Pulmonary artery endothelial cell (primary cell): ENCODE results near the gene B4GALT4. TPM values are rescaled to one million over a fixed set of nuclear protein-coding genes. Genes with fewer than 3 reads are reported as not detected.
"Not testable (repeated sequence)": the region's sequence is repeated elsewhere in the genome, so short reads cannot be mapped to it uniquely, and the experiment has no call there.

Experiments
- DNase-seq: peaks from one replicate; pipeline ENCODE4 v3.0.0-alpha.2; 2011; ENCODE audit warnings: low read depth, low spot score
- total RNA-seq: library from RNA; depleted of rRNA; stranded (reverse); fragments of >200 nt; gene quantifications from 2 replicates; pipeline ENCODE4 v1.2.3, GENCODE V29; 2014

The B4GALT4 gene, protein sequence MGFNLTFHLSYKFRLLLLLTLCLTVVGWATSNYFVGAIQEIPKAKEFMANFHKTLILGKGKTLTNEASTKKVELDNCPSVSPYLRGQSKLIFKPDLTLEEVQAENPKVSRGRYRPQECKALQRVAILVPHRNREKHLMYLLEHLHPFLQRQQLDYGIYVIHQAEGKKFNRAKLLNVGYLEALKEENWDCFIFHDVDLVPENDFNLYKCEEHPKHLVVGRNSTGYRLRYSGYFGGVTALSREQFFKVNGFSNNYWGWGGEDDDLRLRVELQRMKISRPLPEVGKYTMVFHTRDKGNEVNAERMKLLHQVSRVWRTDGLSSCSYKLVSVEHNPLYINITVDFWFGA
- 4.2 and 5.5 TPM in 2 replicates for total RNA-seq

DNA sequence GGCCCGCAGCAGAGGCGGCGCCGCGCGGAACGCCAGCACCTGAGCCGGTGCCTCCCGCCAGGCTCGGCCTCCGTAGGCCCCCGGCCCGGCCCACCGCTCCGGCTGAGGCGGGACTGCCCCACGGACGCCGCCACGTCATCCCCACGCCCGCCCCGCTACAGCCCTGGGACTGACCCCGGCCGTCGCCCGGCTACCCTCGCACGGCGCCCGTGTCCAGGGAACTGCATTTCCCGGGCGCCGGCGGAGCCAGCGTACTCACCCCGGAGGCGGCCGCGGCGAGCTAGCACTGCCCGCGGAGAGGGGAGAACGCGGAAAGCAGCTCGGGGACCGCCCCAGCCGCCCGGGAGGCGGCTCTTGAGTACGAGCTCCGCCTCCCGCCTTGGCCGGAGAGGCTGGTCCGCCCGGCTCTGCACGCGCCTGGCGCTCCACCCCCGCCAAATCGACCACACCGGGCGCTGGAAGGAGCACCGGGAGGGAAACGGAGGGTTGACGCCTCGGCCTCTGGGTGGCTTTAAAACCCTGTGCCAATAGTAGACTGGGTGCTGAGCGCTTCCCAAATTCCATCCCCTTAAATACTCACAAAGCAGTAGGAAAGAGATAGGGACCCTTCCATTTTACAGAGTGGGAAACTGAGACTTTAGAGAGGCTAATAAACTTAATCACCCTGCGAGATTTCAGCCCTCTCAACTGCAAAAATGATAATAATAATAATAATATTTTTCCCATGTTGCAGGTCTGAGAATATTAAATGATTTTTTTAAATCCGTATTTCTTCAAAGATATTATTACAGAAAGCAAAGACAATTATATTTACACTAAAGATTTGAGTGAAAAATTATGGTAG, at the start of gene B4GALT4:
Gene B4GALT4 (minus strand): TSS at position 288 of the 844 bp plus-strand sequence. CDS start 10,779 bp downstream, outside the sequence.
- peak; percentile 46 for DNase-seq

DNA sequence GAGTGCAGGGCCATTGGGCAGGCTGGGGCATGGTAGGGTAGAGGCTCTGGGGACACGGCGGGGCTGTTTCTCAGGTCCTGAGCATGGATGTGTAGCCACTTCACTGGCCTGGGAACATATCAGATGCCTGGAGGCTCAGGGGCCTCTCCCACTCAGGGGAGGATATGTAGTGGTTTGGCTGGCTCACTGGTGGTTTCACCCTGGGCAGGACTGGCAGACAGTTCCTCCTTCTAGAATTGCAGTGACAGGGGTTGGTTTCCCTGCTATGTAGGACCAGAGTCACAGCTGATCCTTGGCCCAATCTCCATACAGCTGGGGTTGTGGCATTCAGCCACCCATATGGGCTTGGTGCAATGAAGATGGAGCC, 48.7 kb upstream of the B4GALT4 start:
- DNase-seq: no peak

DNA sequence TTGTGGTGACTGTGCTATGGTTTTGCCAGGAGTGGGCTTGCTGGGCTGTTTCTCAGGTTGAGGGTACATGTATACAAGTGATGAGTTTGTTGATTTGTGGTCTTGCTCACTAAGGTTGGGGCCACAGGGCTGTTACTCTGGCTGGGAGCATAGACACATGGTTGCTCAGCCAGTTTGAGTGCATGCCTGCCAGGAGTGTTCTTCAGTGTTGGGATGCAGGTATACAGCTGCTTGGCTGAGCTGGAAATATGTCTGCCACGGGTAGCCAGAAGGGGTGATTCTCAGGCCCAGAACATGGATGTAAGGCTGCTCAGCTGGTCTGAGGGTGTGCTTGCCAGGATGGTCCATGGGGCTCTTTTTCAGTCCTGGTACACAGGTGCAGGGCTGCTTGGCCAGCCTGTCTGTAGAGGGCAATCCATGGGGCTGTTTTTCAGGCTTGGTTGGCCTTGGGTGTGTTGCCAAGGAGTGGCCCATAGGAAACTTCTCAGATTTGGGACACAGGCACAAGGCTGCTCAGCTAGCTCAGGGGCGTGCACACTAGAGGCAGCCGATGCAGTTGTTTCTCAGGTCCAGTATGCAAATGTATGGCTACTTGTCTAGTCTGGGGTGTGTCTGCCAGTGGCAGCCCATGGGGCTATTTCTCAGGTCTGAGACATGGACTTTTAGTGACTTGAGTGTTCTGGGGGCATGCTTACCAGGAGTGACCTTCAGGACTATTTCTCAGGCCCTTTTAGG, 48.2 kb upstream of the B4GALT4 start:
- DNase-seq: no peak

DNA sequence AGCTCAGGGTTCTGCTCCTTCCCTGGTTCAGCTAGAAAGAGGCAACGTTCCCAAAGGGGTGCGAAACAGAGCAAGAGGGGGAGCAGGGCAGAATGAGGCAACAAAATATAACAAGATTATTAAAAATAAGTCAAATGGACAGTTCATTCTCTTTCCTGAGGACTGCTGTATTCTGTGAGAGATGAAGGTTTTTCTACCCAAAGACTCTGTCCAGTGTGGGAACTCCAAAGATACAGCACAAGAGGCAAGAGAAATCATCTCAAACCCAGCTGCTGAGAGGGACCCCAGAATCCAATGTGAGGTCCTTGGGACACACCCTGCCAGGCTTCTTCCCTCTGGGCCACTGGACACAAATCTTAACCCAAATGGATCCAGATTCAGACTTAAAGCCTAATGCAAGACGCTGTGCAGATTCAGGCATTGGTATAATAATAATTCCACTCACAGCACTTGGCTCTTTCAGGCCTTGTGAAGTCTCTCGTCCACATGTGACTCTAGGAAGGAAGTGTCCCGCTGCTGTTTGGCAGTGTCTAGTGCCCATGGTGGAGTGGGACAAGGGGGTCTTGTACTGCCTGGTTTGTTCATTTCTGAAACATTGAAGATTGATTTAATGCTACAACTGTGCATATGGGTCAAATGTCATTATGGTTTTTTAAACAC, 39.0 kb upstream of the B4GALT4 start:
- DNase-seq: no peak

DNA sequence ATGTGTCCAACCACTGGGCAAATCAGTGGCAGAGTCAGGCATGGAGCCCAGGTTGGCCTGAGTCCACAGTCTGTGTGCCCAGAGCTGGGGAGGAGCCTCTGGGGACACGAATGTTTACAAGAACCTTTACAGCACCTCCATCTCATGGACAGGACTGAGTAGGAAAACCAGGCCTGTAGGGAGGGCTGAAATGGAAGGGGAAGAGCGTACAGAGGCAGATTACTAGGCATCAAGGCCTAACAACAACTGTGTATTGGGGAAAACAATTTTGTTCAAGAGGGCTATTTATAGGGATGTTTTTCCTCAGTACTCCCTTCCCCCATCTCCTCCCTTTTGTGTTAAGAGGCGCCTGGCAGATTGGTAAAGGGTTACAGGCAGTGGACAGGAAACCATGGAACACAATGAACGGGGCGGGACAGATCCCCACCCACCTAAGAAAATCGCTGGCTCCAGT, 38.5 kb upstream of the B4GALT4 start:
- peak; percentile 83 for DNase-seq

DNA sequence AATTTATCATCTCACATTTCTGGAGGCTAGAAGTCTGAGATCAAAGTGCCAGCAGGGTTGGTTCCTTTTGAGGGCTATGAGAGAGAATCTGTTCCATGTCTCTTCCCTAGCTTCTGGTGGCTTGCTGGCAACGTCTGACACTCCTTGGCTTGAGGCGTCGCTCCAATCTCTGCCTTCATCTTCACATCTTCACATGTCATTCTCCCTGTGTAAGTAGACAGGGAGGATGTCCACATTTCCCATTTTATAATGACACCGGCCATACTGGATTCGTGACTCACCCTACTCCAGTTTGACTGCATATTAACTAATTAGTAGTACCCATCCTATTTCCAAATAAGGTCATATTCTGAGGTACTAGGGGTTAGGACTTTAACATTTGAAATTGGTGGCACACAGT, 36.0 kb upstream of the B4GALT4 start:
- no peak for DNase-seq

DNA sequence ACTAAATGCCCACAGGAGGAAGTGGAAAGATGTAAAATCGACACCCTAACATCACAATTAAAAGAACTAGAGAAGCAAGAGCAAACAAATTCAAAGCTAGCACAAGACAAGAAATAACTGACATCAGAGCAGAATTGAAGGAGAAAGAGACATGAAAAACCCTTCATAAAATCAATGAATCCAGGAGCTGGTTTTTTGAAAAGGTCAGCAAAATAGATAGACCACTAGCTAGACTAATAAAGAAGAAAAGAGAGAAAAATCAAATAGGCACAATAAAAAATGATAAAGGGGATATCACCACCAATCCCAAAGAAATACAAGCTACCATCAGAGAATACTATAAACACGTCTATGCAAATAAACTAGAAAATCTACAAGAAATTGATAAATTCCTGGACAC, 29.5 kb upstream of the B4GALT4 start:
- not testable (repeated sequence) for DNase-seq

DNA sequence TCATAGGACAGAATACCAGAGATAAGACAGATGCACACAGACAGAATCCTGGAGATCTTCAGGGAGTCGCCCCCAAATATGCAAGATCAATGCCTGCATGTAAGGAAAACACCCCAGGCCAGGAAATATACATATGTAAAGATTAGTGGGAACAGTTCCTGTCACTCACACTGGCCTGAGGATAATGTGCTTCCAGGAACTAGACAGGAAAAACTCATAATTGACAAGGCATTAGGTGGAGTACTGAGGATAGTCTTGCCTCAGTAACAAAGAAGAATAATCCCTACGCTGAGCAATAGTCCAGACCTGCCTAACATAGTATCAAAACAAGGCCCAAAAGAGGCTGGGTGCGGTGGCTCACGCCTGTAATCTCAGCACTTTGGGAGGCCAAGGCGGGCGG, 20.4 kb upstream of the B4GALT4 start:
- no peak for DNase-seq

DNA sequence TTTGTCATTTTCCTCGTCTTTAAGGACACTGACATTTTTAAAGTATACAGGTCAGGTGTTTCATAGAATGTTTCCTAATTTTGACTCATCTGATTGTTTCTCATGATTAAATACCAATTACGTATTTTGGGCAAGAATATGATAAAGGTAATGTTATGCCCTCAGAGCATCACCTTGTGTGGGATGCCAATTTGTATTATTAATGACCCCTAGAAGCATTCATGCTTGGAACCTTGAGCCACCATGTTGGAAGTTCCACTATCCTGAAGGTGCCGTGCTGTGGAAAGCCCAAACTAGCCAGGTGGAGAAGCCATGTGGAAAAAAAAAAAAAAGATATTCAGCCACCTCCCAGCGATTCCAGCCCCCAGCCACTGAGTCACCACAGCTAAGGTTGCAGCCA, 19.1 kb upstream of the B4GALT4 start:
- no peak for DNase-seq

DNA sequence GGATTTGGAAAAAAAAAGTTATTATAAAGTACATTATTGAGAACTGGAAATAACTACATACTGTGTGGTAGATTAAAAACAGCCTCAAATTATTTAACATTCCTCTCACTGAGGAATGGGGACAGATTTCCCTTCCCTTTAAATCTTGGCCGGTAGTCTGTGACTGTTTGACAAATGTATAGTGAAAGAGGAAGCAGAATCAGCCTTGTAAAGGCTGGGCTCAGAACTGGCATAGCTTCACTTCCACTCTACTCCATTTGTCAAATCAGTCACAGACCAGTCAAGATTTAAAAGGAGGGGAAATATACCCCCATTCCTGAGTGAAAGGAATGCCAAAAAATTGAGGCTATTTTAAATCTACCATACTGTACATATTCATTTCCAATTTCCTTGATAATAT, 18.2 kb upstream of the B4GALT4 start:
- DNase-seq: no peak

DNA sequence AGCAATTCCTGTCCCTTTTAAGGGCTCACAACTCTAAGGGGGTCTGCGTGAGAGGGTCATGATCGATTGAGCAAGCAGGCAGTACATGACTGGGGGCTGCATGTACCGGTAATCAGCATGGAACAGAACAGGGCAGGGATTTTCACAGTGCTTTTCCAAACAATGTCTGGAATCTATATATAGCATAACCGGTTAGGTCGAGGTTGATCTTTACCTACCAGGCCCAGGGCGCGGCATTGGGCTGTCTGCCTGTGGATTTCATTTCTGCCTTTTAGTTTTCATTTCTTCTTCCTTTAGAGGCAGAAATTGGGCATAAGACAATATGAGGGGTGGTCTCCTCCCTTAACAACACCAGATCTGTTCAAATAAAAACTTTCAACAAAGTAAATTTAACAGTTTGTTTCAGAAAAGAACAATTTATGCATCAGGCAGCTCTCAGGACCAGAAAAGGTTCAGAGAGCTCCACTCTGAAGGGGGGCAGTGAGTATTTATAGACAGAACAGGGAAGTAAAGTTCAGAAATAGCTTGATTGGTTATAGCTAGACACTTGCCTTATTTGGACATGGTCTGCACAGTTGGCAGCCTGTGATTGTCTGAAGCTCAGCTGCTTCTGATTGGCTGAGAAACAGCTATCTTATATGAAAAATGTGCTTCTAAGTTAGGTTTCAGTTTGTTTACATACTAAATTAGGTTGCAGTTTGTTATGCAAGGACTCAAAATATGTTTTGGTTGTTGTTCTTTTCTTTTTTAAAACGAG, 17.2 kb upstream of the B4GALT4 start:
- no peak for DNase-seq

DNA sequence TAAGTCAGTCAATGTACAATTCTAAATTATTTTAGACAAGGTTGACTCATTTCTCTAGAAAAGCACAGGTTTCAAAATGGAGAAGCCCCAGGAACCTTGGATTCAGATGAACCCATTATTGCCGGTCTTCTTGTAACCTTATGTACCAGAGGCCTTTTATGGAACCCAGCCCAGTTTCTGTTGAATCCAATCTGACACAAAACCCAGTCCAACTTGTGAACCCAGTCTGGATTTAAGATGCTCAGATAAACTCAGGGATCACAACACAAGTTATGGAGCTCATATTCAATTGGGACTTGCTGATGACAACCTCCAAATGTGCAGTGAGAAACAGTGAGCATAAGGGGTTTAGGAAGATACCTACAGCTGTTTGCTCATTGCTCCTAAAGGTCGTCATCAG, 16.4 kb upstream of the B4GALT4 start:
- DNase-seq: no peak

DNA sequence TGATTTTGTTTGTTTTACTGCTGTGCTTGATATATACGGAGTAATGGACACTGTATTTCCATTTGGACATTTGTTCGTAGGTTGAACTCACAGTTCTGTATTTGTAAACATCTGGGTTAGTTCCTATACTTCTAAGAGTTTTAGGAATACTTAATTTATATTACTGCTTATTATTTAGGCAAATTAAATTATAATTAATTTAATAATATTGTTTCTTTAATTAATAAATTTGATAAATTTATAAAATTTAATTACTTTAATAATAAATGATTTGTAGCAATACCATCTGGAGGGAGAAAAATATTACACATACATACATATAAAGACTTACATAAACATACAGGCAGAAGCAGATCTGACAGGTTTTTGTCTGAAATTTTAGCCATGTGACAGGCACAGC, 14.5 kb upstream of the B4GALT4 start:
- DNase-seq: no peak

DNA sequence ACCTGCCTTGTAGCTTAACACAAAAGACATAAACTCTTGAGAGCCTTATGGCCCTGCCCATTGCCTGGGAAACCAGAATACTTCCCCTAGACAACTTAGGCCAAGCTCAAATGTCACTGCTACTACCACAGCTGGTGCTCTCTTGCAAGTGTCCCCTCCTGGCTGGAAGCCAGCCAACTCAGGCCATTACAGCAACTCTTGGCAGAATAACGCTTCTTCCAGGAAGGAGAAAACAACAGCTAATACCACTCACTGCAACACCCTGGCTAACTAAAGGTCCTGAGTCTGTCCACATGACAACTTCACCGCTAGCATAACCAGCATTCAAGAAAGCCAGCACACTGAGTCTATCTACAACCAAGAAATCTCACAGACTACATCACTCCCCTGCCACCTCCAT, 5.1 kb upstream of the B4GALT4 start:
- no peak for DNase-seq

DNA sequence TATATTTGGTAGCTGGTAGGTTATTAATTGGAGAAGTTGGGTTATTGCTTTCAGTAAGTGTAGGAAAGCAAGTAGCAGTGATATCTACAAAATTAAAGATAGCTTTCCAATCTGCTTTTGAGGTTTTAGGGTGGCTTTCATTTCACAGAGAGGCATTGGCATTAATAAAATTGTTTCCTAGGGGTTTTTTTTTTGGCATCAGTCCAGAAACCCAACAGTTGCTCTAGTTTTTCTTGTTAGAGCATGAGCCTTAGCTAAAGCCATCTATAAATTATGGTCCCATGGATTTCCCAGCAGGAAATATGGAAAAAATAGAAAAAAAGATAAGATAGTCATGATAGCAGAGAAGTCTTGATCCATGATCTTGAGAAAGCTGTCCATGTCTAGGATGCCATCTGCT, 3.0 kb upstream of the B4GALT4 start:
- DNase-seq: no peak

DNA sequence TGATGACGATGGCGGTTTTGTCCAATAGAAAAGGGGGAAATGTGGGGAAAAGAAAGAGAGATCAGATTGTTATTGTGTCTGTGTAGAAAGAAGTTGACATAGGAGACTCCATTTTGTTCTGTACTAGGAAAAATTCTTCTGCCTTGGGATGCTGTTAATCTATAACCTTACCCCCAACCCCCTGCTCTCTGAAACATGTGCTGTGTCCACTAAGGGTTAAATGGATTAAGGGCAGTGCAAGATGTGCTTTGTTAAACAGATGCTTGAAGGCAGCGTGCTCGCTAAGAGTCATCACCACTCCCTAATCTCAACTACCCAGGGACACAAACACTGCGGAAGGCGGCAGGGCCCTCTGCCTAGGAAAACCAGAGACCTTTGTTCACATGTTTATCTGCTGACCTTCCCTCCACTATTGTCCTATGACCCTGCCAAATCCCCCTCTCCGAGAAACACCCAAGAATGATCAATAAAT, 2.4 kb upstream of the B4GALT4 start:
- DNase-seq: not testable (repeated sequence)

DNA sequence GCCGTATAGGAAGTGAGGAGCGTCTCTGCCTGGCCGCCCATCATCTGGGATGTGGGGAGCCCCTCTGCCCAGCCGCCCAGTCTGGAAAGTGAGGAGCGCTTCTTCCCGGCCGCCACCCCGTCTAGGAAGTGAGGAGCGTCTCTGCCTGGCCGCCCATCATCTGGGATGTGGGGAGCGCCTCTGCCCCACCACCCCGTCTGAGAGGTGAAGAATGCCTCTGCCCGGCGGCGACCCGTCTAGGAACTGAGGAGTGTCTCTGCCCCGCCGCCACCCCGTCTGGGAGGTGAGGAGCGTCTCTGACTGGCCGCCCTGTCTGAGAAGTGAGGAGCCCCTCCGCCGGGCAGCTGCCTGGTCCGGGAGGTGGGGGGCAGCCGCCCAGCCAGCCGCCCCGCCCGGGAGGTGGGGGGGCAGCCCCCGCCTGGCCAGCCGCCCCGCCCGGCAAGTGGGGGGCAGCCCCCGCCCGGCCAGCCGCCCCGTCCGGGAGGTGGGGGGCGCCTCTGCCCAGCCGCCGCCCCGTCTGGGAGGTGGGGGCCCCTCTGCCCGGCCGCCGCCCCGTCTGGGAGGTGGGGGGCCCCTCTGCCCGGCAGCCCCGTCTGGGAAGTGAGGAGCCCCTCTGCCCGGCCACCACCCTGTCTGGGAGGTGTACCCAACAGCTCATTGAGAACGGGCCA, 1.8 kb upstream of the B4GALT4 start:
- DNase-seq: not testable (repeated sequence)

DNA sequence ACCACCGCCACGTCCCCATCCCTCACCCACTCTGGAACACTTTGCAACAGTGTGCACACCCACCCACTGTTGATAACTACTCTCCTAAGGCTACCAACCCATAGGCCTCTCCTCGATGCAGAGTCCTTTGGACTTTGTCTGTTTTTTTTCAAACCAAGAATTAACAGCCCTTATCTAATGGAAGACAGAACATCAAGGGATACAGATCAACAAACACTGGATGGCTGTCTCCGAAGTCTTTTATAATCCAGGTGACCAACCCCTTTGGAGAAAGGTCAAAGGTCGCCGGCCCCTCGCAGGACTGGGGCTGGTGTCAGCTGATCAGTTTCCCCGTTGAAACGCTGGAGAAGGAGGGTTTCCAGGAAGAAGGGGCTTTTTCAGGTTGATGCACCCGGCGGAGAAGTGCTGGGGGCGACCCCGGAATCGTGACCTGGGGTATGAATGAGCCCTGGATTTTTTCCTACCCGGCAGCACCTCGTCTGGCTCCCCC, 532 bp downstream of the B4GALT4 start:
- DNase-seq: no peak

DNA sequence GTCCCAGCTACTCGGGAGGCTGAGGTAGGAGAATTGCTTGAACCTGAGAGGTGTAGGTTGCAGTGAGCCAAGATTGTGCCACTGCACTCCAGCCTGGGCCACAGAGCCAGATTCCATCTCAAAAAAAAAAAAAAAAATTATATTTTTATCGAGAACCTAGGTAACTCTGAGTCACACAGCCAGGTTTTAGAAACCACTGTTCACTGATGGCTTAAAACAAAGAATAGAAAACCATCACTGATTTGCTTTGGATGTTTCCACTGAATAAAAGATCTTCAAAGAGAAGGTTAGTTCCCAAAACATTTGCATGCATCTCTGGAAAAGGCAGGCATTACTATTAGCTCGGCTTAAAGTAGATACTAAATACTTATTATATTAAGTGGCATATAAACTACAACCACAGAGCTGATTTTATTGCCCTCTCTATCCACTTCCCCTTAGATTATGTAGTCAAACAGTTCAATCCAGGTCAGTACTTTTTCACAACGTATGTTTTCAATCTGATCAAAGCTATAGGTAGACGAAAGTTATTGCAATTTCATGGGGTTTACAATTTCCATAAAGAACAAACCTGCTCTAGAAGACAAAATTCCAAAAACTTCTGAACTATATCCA, 1.4 kb downstream of the B4GALT4 start:
- DNase-seq: no peak
